CD4-positive, alpha-beta T cell treated with Interleukin-2 at 100 ng/mL for 4 hours (primary cell): ENCODE measurements around the gene CSNK1G2.

Experiments used
- DNase-seq: peaks from one replicate; pipeline ENCODE4 v3.0.0-alpha.2; 2020; ENCODE audit warnings: low spot score

The CSNK1G2 gene

DNA sequence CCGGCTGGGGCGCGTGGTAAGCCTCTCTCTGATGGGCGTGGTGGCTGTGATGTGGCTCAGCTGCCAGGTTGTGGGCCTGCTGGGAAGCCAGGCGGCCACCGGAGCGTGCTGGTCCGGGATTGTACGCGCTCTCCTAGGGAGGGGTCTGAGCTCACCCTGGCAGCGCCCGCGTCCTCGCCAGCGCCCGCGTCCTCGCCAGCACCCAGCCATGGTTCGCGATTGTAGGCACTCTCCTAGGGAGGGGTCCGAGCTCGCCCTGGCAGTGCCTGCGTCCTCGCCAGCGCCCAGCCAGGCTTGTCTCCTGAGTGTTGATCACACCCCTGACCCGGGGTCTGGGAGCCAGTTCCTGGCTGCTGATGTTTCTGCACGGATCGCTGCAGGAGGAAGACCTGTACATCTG is 22.0 kb upstream of the CSNK1G2 start:
- no peak for DNase-seq

DNA sequence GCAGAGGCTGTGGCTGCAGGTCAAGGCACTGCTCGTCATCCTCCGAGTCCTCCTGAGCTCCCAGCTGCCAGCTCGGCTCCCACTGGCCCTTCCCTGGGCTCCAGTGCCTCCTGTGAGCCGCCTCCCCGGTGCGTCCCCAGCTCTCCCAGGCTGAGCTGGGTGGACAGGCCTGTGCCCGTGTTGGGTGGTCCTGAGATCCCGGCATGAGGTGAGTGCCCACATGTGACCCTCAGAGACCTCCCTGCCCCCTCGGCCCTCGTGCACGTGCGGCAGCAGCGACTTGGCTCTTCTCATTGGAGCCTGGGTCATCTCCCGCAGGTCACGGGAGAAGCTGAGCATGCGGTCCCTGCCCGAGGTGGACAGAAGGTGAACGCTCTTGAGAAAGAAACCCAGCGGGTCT is 20.3 kb upstream of the CSNK1G2 start:
- no peak for DNase-seq

DNA sequence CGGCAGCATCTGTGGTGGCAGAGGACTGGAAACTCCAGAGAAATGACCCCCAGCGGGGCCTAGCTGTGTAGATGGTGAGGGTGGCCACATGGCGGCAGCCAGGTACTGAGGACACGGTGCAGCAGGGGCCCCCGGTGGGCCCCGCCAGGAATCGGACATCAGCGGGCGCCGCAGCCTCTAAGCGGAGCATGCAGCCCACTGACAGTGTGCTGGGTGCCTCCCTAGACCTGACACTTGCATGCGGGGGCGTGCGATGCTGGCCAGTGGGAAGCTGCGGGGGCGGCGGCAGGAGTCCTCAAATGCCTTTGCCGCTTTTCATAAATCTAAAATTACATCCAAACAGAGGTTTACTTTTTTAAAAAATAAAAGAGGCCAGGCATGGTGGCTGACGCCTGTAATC is 19.6 kb upstream of the CSNK1G2 start:
- no peak for DNase-seq

- DNase-seq = no peak
Measured at GRCh38 chr19:1921825-1922224, 19.1 kb upstream of the CSNK1G2 start.

DNA sequence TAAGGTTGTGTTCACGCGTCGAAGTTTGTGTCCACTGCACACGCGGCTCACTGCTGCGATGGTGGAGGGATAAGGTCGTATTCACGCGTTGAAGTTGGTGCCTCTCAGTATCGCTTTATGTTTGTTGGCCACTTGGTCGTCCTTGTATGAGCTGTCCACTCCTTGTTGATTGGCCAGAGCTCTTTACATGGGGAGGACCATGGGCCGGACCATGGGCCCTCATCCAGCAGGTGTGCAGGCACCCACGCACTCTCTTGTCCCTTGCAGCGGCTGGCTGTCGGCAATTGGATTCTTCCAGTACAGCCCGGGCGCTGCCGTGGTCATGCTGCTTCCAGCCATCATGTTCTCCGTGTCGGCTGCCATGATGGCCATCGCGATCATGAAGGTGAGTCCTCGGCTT is 18.2 kb upstream of the CSNK1G2 start:
- DNase-seq = no peak

DNA sequence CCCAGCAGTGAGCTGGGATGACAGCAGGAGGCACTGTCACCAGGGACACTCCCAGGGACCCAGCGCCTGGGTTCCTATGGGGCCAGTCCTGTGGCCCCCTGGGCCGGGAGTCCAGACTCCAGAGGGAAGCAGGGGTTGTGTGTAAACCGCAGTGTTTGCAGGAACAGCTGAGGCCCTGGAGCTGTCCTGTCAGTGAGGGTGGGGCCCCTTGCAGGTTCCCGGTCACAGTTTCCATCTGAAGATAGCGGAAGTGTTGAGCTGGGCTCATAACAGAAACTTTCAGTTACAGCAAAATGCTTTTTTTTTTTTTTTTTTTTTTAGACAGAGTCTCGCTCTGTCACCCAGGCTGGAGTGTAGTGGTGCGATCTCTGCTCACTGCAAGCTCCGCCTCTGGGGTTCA is 17.7 kb upstream of the CSNK1G2 start:
- peak; percentile 24 for DNase-seq

- DNase-seq = no peak
Measured at GRCh38 chr19:1924320-1924961, 16.5 kb upstream of the CSNK1G2 start.

GRCh38 chr19:1925544-1925943 is 15.4 kb upstream of the CSNK1G2 start:
- DNase-seq = no peak

- peak; percentile 83 for DNase-seq
Measured at GRCh38 chr19:1929021-1929742, 11.8 kb upstream of the CSNK1G2 start.

DNA sequence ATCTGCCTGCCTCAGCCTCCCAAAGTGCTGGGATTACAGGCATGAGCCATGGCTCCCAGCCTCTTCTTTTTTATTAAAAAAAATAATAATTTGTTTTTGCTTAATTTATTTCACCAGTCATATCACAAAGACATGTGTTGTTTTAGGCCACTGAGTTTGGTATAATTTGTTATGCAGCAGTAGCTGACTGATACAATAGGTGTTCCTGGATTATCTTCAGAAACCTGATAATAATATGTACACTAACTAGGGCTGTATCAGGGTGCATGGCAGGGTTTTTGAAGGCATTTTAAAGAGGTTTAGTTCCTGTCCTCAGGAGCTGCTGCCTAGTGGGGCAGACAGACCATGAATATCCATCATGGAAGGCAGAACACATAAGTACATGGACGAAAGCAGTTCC is 9.5 kb upstream of the CSNK1G2 start:
- DNase-seq = no peak

- no peak for DNase-seq
Measured at GRCh38 chr19:1932395-1932794, 8.6 kb upstream of the CSNK1G2 start.

- DNase-seq = no peak
Measured at GRCh38 chr19:1933244-1933643, 7.7 kb upstream of the CSNK1G2 start.

GRCh38 chr19:1933942-1934341 is 7.0 kb upstream of the CSNK1G2 start:
- DNase-seq = no peak

- DNase-seq = no peak
Measured at GRCh38 chr19:1935484-1936208, 5.3 kb upstream of the CSNK1G2 start.

DNA sequence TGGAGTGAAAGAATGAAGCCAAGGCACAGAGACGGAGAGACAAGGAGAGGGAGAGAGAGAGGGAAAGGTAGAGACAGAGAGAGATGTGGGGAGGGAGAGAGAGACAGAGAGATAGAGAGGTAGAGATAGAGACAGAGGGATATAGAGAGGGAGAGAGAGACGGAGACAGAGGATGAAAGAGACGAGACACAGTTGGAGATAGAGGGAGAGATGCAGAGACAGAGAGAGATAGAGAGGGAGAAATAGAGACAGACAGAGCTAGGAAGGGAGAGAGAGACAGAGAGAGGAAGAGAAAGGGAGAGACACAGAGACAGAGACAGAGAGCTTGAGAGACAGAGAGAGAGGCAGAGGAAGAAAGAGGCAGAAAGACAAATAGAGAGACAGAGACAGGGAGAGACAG is 4.5 kb upstream of the CSNK1G2 start:
- no peak for DNase-seq

DNA sequence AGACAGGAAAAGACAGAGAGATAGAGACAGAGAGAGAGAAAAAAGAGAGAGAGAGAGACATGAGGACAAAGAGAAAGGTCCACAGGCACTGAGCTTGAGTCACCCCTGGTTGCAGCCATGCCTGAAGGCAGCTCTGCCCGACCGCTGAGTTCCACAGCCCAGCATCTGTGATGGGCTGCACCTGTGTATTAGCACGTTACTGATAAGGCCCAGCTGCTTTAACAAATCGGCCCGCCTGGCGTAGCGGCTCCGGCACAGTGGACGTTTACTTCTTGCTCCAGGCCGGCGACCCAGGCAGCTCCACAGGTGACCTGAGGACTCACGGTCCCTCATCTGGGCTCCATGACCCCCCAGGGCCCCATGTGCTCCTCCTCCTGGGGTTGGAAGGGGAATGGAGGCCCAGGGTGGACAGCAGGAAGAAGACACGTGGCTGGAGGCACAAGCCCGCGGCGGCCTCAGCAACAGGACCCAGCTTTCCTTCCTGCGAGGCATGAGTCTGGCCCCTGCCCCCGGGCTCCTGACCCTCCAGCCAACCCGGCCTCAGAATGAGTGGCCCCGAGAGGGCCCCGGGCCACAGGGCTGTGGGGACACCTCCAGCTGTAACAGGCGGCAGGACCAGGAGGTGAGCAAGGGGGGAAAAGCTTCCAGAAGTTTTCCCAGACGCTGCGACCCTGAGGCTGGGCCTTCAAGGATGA is 3.9 kb upstream of the CSNK1G2 start:
- no peak for DNase-seq

DNA sequence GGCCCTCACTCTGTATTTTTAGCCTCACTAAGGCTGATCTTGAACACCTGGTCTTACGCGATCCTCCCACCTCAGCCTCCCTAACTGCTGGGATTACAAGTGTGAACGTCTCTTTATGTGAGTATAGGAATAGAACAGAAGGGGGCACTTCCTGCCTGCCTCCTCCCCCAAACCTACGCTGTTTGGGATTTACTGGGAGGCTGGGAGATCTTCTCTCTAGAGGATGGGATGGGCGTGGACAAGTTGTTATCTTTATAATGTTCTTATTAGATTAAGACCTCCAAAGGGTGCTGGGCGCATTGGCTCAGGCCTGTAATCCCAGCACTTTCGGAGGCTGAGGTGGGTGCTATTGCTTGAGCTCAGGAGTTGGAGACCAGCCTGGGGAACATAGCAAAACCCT is 2.9 kb upstream of the CSNK1G2 start:
- DNase-seq = no peak

- peak; percentile 69 for DNase-seq
Measured at GRCh38 chr19:1942078-1942933, 1.3 kb downstream of the CSNK1G2 start.

- no peak for DNase-seq
Measured at GRCh38 chr19:1942934-1943555, 2.1 kb downstream of the CSNK1G2 start.

DNA sequence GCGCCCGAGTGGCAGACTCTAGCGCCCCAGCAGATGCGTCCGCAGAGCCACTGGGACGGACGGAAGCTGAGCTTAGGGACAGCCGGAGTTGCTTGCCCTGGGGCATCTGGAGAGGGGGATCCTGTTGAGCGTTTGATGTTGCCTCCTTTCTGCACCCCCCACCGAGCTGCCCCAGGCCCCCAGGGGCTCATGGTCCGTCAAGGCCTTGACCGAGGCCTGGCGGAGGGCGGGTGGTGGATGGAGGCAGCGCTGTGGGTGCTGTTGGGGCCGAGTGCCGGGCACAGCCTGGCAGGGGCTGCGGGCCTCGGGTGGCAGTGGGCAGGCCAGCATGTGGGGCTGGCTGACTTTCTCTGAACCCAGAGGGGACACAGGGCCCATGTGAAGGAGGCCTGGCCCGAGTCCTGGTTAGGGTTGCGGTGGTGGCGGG is 2.7 kb downstream of the CSNK1G2 start:
- no peak for DNase-seq
